H9 (cell line): Measurements from ENCODE around the gene NEXN. TPM values are rescaled to one million over a fixed set of nuclear protein-coding genes. Genes with fewer than 3 reads are reported as not detected.
"Not testable (repeated sequence)": the region's sequence is repeated elsewhere in the genome, so short reads cannot be mapped to it uniquely, and the experiment has no call there.

Experiments
- DNase-seq: peaks from one replicate; pipeline ENCODE4 v3.0.0-alpha.2; 2017
- H2AFZ ChIP-seq: one replicate; pipeline ENCODE4 v1.6.1; 2013; ENCODE audit warnings: mild to moderate bottlenecking, low read length, control low read depth, moderate library complexity
- H2AK5ac ChIP-seq: 2 replicates; pipeline ENCODE4 v1.6.1; 2013; ENCODE audit warnings: low read length, control low read depth, mixed read lengths; ENCODE audit not compliant: insufficient read length
- H2BK120ac ChIP-seq: one replicate; pipeline ENCODE4 v1.6.1; 2013; ENCODE audit warnings: low read depth, mild to moderate bottlenecking, low read length, control low read depth, inconsistent platforms; ENCODE audit not compliant: poor library complexity, severe bottlenecking
- H2BK12ac ChIP-seq: 2 replicates; pipeline ENCODE4 v1.6.1; 2013; ENCODE audit warnings: low read length, control low read depth, mixed read lengths, low read depth; ENCODE audit not compliant: insufficient read length
- H2BK15ac ChIP-seq: 2 replicates; pipeline ENCODE4 v1.6.1; 2013; ENCODE audit warnings: low read depth, low read length, control low read depth
- H2BK20ac ChIP-seq: one replicate; pipeline ENCODE4 v1.6.1; 2013; ENCODE audit warnings: low read depth, mild to moderate bottlenecking, low read length, control low read depth, inconsistent platforms; ENCODE audit not compliant: poor library complexity, severe bottlenecking
- H2BK5ac ChIP-seq: 2 replicates; pipeline ENCODE4 v1.6.1; 2013; ENCODE audit warnings: low read length, control low read depth, mixed read lengths; ENCODE audit not compliant: insufficient read length
- H3K14ac ChIP-seq: 2 replicates; pipeline ENCODE4 v1.6.1; 2013; ENCODE audit warnings: low read length, control low read depth; ENCODE audit not compliant: insufficient read depth
- H3K18ac ChIP-seq: 2 replicates; pipeline ENCODE4 v1.6.1; 2013; ENCODE audit warnings: low read depth, mild to moderate bottlenecking, mixed read lengths, low read length, control low read depth; ENCODE audit not compliant: insufficient read length
- H3K23ac ChIP-seq: 2 replicates; pipeline ENCODE4 v1.6.1; 2013; ENCODE audit warnings: low read length, control low read depth, mixed read lengths, low read depth; ENCODE audit not compliant: insufficient read length
- H3K23me2 ChIP-seq: 2 replicates; pipeline ENCODE4 v1.6.1; 2013; ENCODE audit warnings: low read depth, mild to moderate bottlenecking, mixed read lengths, low read length, control low read depth; ENCODE audit not compliant: insufficient read length, poor library complexity, severe bottlenecking
- H3K27ac ChIP-seq: 2 replicates; pipeline ENCODE4 v1.5.1; 2013; ENCODE audit warnings: low read length, control low read depth, mixed read lengths, low read depth; ENCODE audit not compliant: insufficient read length
- H3K27me3 ChIP-seq: 2 replicates; pipeline ENCODE4 v1.6.1; 2013; ENCODE audit warnings: low read length, control low read depth, inconsistent platforms; ENCODE audit not compliant: insufficient read depth
- H3K4ac ChIP-seq: 2 replicates; pipeline ENCODE4 v1.6.1; 2013; ENCODE audit warnings: low read depth, mild to moderate bottlenecking, control low read depth, inconsistent platforms, low read length, moderate library complexity
- H3K4me1 ChIP-seq: 2 replicates; pipeline ENCODE4 v1.6.1; 2013; ENCODE audit warnings: low read length, control low read depth, inconsistent platforms; ENCODE audit not compliant: insufficient read depth
- H3K4me2 ChIP-seq: 2 replicates; pipeline ENCODE4 v1.6.1; 2013; ENCODE audit warnings: low read length, control low read depth, mixed read lengths; ENCODE audit not compliant: insufficient read length, insufficient read depth
- H3K56ac ChIP-seq: 2 replicates; pipeline ENCODE4 v1.6.1; 2013; ENCODE audit warnings: low read depth, mild to moderate bottlenecking, mixed read lengths, low read length, control low read depth; ENCODE audit not compliant: insufficient read length
- H3K79me1 ChIP-seq: 2 replicates; pipeline ENCODE4 v1.6.1; 2013; ENCODE audit warnings: low read depth, mild to moderate bottlenecking, moderate library complexity, low read length, control low read depth, inconsistent platforms; ENCODE audit not compliant: insufficient read depth, poor library complexity, severe bottlenecking
- H3K79me2 ChIP-seq: 2 replicates; pipeline ENCODE4 v1.6.1; 2013; ENCODE audit warnings: low read length, control low read depth, inconsistent platforms; ENCODE audit not compliant: insufficient read depth
- H3K9ac ChIP-seq: 2 replicates; pipeline ENCODE4 v1.6.1; 2013; ENCODE audit warnings: low read length, control low read depth, mixed read lengths; ENCODE audit not compliant: insufficient read length; ENCODE audit errors: extremely low read depth
- H3K9me3 ChIP-seq: one replicate; pipeline ENCODE4 v1.6.1; 2013; ENCODE audit warnings: low read depth, low read length, inconsistent platforms; ENCODE audit not compliant: control insufficient read depth
- H3T11ph ChIP-seq: one replicate; pipeline ENCODE4 v1.6.1; 2013; ENCODE audit warnings: mild to moderate bottlenecking, low read length, control low read depth, inconsistent platforms
- H4K20me1 ChIP-seq: one replicate; pipeline ENCODE4 v1.6.1; 2013; ENCODE audit not compliant: control insufficient read depth, insufficient read length, insufficient read depth
- H4K5ac ChIP-seq: 2 replicates; pipeline ENCODE4 v1.6.1; 2013; ENCODE audit warnings: low read depth, mild to moderate bottlenecking, mixed read lengths, low read length, control low read depth; ENCODE audit not compliant: insufficient read length
- H4K8ac ChIP-seq: replicated peaks from 2 replicates; pipeline ENCODE4 v1.6.1; 2013; ENCODE audit warnings: low read length, control low read depth, mixed read lengths, low read depth; ENCODE audit not compliant: insufficient read length
- H4K91ac ChIP-seq: 2 replicates; pipeline ENCODE4 v1.6.1; 2013; ENCODE audit warnings: low read depth, mild to moderate bottlenecking, moderate library complexity, mixed read lengths, low read length, control low read depth; ENCODE audit not compliant: insufficient read length
- H3K27ac Mint-ChIP-seq, 3 experiments: 2 replicates in 2 of 3; 3 replicates in 1 of 3; pipeline ENCODE4 v1.8.0; 2020 to 2021; ENCODE audit warnings: mixed read lengths in 3 of 3, mild to moderate bottlenecking in 1 of 3, moderate library complexity in 1 of 3
- H3K27me3 Mint-ChIP-seq: 2 replicates; pipeline ENCODE4 v1.8.0; 2021; ENCODE audit warnings: low read depth, mild to moderate bottlenecking, moderate library complexity, mixed read lengths
- H3K36me3 Mint-ChIP-seq, 3 experiments: 2 replicates in 2 of 3; 3 replicates in 1 of 3; pipeline ENCODE4 v1.8.0; 2020 to 2021; ENCODE audit warnings: low read depth in 3 of 3, mixed read lengths in 3 of 3; ENCODE audit not compliant: insufficient read depth in 1 of 3
- H3K4me1 Mint-ChIP-seq, 2 experiments: 2 replicates each; pipeline ENCODE4 v1.8.0; 2020; ENCODE audit warnings: mixed read lengths in 2 of 2
- H3K4me3 Mint-ChIP-seq, 2 experiments: 2 replicates in 1 of 2; 3 replicates in 1 of 2; pipeline ENCODE4 v1.8.0; 2020 to 2021; ENCODE audit warnings: mild to moderate bottlenecking in 2 of 2, mixed read lengths in 2 of 2, moderate library complexity in 1 of 2
- H3K9me3 Mint-ChIP-seq, 2 experiments: 2 replicates in 1 of 2; 3 replicates in 1 of 2; pipeline ENCODE4 v1.8.0; 2020; ENCODE audit warnings: mild to moderate bottlenecking in 2 of 2, mixed read lengths in 2 of 2, moderate library complexity in 1 of 2
- CTCF ChIP-seq: fragments of 200-600 bp; sonication (generic); conservative IDR thresholded peaks from 3 replicates; pipeline ENCODE4 v1.8.0; 2021; ENCODE audit warnings: antibody characterized with exemption, mild to moderate bottlenecking
- WGBS: extraction: QIAGEN DNeasy Blood & Tissue Kit; methylation state at CpG from one replicate; pipeline ENCODE4 v1.1.7; 2013; ENCODE audit warnings: missing lambda C conversion rate, low lambda C conversion rate, mixed read lengths; ENCODE audit not compliant: insufficient read length; ENCODE audit errors: extremely low coverage; 5-methylcytosine and 5-hydroxymethylcytosine counted together
- total RNA-seq: library from RNA; stranded (reverse); gene quantifications from 2 replicates; pipeline ENCODE4 v1.2.1, GENCODE V29; 2021

Gene NEXN
- total RNA-seq, 1 experiment from 2014 or later = 3.2 TPM

- Histone ChIP-seq H2AFZ (no peak overlapping the region), H4K20me1 (no peaks in the 10 kb centered on the region), H3K23ac (no peak overlapping the region), H3K56ac (no peak overlapping the region), H2BK12ac (no peak overlapping the region), H2BK120ac (no peak overlapping the region), H3K79me2 (no peaks in the 10 kb centered on the region), H3K27me3 (no peaks in the 10 kb centered on the region), H3K23me2 (no peaks in the 10 kb centered on the region), H3K18ac (no peak overlapping the region), H3K9me3 (no peaks in the 10 kb centered on the region), H3K9ac (no peak overlapping the region), H4K5ac (no peak overlapping the region), H3K4me2 (no peak overlapping the region), H3T11ph (no peak overlapping the region), H4K8ac (no peak overlapping the region), H4K91ac (no peak overlapping the region), H2BK15ac (no peak overlapping the region), H2BK5ac (no peak overlapping the region), H3K27ac (no peak overlapping the region), H2BK20ac (no peak overlapping the region), H3K14ac (no peak overlapping the region), H3K4me1 (no peaks in the 10 kb centered on the region), H2AK5ac (no peak overlapping the region), H3K79me1 (no peaks in the 10 kb centered on the region), H3K4ac (no peak overlapping the region)
- TF ChIP-seq CTCF = no peak
- Mint-ChIP-seq H3K4me3 (no peak overlapping the region), H3K36me3 (no peaks in the 10 kb centered on the region), H3K27ac (peak overlapping the region in 1 of 3 experiments; percentile 28; a peak in 1 of 7 replicates), H3K9me3 (no peaks in the 10 kb centered on the region), H3K27me3 (no peaks in the 10 kb centered on the region), H3K4me1 (no peaks in the 10 kb centered on the region)
- DNase-seq = no peak
- WGBS = no CpG with 5 or more reads among the region's 4 CpGs
These were observed 21.7 kb downstream of the NEXN start for GRCh38 chr1:77910116-77910515.

GRCh38 chr1:77918918-77919317, 30.5 kb downstream of the NEXN start:
- H3K27ac ChIP-seq, H4K8ac ChIP-seq, H3K23me2 ChIP-seq, H3K56ac ChIP-seq, H2BK20ac ChIP-seq, H3T11ph ChIP-seq, H3K4me1 Mint-ChIP-seq, H3K79me1 ChIP-seq, H4K91ac ChIP-seq, H3K27ac Mint-ChIP-seq, H4K20me1 ChIP-seq, H3K9me3 ChIP-seq, H3K14ac ChIP-seq, H3K4me3 Mint-ChIP-seq, H2BK15ac ChIP-seq, H2AK5ac ChIP-seq, H3K4me1 ChIP-seq, H3K23ac ChIP-seq, DNase-seq, H3K18ac ChIP-seq, H2BK12ac ChIP-seq, H3K79me2 ChIP-seq, H3K4me2 ChIP-seq, H3K9me3 Mint-ChIP-seq, H2BK5ac ChIP-seq, H2AFZ ChIP-seq, H3K27me3 ChIP-seq, H3K4ac ChIP-seq, H3K9ac ChIP-seq, H4K5ac ChIP-seq, H3K27me3 Mint-ChIP-seq, H2BK120ac ChIP-seq: not testable (repeated sequence)
- peaks cover 0 to 11% (median 9%) of the 10 kb centered on the region in 3 experiments; a peak in 3 of 7 replicates for H3K36me3 Mint-ChIP-seq
- WGBS = no CpG with 5 or more reads among the region's 5 CpGs
